GM23248 (cell line): Measurements from ENCODE around the gene MYH7. TPM values are rescaled to one million over a fixed set of nuclear protein-coding genes. Genes with fewer than 3 reads are reported as not detected.
A peak's percentile ranks its signal among the peaks of the same experiment; 100 is the strongest.

Experiments
- DNase-seq: peaks from one replicate; pipeline ENCODE4 v3.0.0-alpha.2; 2015
- H2AFZ ChIP-seq: fragments of 200-600 bp; sonication (generic); 2 replicates; pipeline ENCODE4 v1.6.1; 2016; ENCODE audit warnings: antibody characterized with exemption
- H3F3A ChIP-seq: fragments of 200-600 bp; sonication (generic); 2 replicates; pipeline ENCODE4 v1.6.1; 2016; ENCODE audit warnings: mild to moderate bottlenecking, antibody characterized with exemption, mixed run types; ENCODE audit not compliant: insufficient read depth
- H3K27ac ChIP-seq: fragments of 200-600 bp; sonication (generic); 2 replicates; pipeline ENCODE4 v1.5.1; 2016; ENCODE audit warnings: mild to moderate bottlenecking
- H3K27me3 ChIP-seq: fragments of 200-600 bp; sonication (generic); replicated peaks from 2 replicates; pipeline ENCODE4 v1.6.1; 2016; ENCODE audit warnings: mild to moderate bottlenecking; ENCODE audit not compliant: insufficient read depth
- H3K36me3 ChIP-seq: fragments of 200-600 bp; sonication (generic); 2 replicates; pipeline ENCODE4 v1.6.1; 2016; ENCODE audit warnings: low read depth, mild to moderate bottlenecking
- H3K4me1 ChIP-seq: fragments of 200-600 bp; sonication (generic); 2 replicates; pipeline ENCODE4 v1.6.1; 2016; ENCODE audit warnings: mild to moderate bottlenecking; ENCODE audit not compliant: insufficient read depth
- H3K4me2 ChIP-seq: fragments of 200-600 bp; sonication (generic); one replicate; pipeline ENCODE4 v1.6.1; 2016; ENCODE audit warnings: mild to moderate bottlenecking; ENCODE audit not compliant: unreplicated experiment
- H3K4me3 ChIP-seq: fragments of 200-600 bp; sonication (generic); 2 replicates; pipeline ENCODE4 v1.5.1; 2016; ENCODE audit warnings: mild to moderate bottlenecking
- H3K79me2 ChIP-seq: fragments of 200-600 bp; sonication (generic); 2 replicates; pipeline ENCODE4 v1.6.1; 2016; ENCODE audit warnings: mild to moderate bottlenecking; ENCODE audit not compliant: insufficient read depth
- H3K9ac ChIP-seq: fragments of 200-600 bp; sonication (generic); 2 replicates; pipeline ENCODE4 v1.6.1; 2016; ENCODE audit warnings: mild to moderate bottlenecking
- H3K9me2 ChIP-seq: fragments of 200-600 bp; sonication (generic); 2 replicates; pipeline ENCODE4 v1.6.1; 2016; ENCODE audit warnings: mixed run types, mild to moderate bottlenecking, moderate library complexity; ENCODE audit not compliant: insufficient read depth
- H3K9me3 ChIP-seq: fragments of 200-600 bp; sonication (generic); one replicate; pipeline ENCODE4 v1.6.1; 2017; ENCODE audit warnings: low read depth
- H4K20me1 ChIP-seq: fragments of 200-600 bp; sonication (generic); 2 replicates; pipeline ENCODE4 v1.6.0; 2016; ENCODE audit not compliant: insufficient read depth
- EZH2 ChIP-seq: fragments of 200-600 bp; sonication (generic); IDR thresholded peaks from 2 replicates; pipeline ENCODE4 v1.6.1; 2018; ENCODE audit warnings: antibody characterized with exemption, mild to moderate bottlenecking; ENCODE audit not compliant: insufficient read depth, poor library complexity, severe bottlenecking
- EZH2phosphoT487 ChIP-seq: fragments of 200-600 bp; sonication (generic); IDR thresholded peaks from 2 replicates; pipeline ENCODE4 v1.6.1; 2018; ENCODE audit warnings: antibody characterized with exemption, moderate library complexity, mild to moderate bottlenecking, low read depth; ENCODE audit not compliant: insufficient read depth
- WGBS, 2 experiments: methylation state at CpG; one replicate each; pipeline ENCODE4 v1.1.6; 2015 to 2017; ENCODE audit warnings: low lambda C conversion rate in 2 of 2, low coverage in 1 of 2; ENCODE audit errors: missing lambda C conversion rate in 2 of 2; 5-methylcytosine and 5-hydroxymethylcytosine counted together
- in situ Hi-C: fragments of 300-500 bp; cut with MboI; formaldehyde crosslinking; loops from 2 replicates; pipeline ENCODE4 v1.15.0; 2020
- polyA plus RNA-seq: library from polyadenylated mRNA; unstranded; fragments of >200 nt; fragmentation: Nextera tagmentation; extraction: Ambion mirVana; gene quantifications from 2 replicates; pipeline ENCODE4 v1.2.1, GENCODE V29; 2016
- total RNA-seq: library from RNA; depleted of rRNA; stranded (reverse); fragments of >200 nt; shearing (Covaris generic); gene quantifications from 2 replicates; pipeline ENCODE4 v1.2.3, GENCODE V29; 2014; rRNA removed

Gene MYH7
- total RNA-seq, result not detected in 2 replicates
- polyA plus RNA-seq, result not detected in 2 replicates

- Histone ChIP-seq H3K9me2 (no peaks in the 10 kb centered on the region), H3K79me2 (no peaks in the 10 kb centered on the region), H3K9ac (no peak within 1 kb of the TSS), H3K27ac (no peak within 1 kb of the TSS), H3K36me3 (no peaks in the 10 kb centered on the region), H3K4me2 (no peak within 1 kb of the TSS), H3K27me3 (peaks cover 15% of the 10 kb centered on the region), H3F3A (no peaks in the 10 kb centered on the region), H3K9me3 (no peaks in the 10 kb centered on the region), H3K4me3 (no peak within 1 kb of the TSS), H3K4me1 (no peaks in the 10 kb centered on the region), H4K20me1 (no peaks in the 10 kb centered on the region), H2AFZ (no peak within 1 kb of the TSS)
- in situ Hi-C loops, result no loop called here
- WGBS, 2 experiments, result 34 to 37% methylated on average over 7 to 10 of the region's 10 CpGs
- no peak for DNase-seq
- TF ChIP-seq EZH2phosphoT487 (no peak), EZH2 (no peak)
These were observed at the start of gene MYH7 for GRCh38 chr14:23435543-23436326. Gene MYH7, minus strand, starts transcription at chr14:23435660. Its CDS starts 1,928 bp downstream, at chr14:23433732.

- in situ Hi-C loops, result loop anchor here (10.0 kb wide), 1 partner anchor 71 kb away; the partner anchor contains the start of genes THTPA and ZFHX2
These were observed 47.9 kb upstream of the MYH7 start for GRCh38 chr14:23483236-23483854.

GRCh38 chr14:23482823-23483148 is 47.3 kb upstream of the MYH7 start:
- Histone ChIP-seq H3K27ac (no peak overlapping the region), H3K4me3 (no peak overlapping the region), H3K4me2 (no peak overlapping the region), H3K4me1 (no peaks in the 10 kb centered on the region), H3K27me3 (no peaks in the 10 kb centered on the region), H3K9me2 (no peaks in the 10 kb centered on the region), H4K20me1 (no peaks in the 10 kb centered on the region), H3K9ac (no peak overlapping the region), H3K9me3 (no peaks in the 10 kb centered on the region), H2AFZ (no peak overlapping the region), H3K36me3 (peaks cover 9% of the 10 kb centered on the region; the same call in 1 of the 2 replicates), H3F3A (peaks cover 4% of the 10 kb centered on the region), H3K79me2 (no peaks in the 10 kb centered on the region)
- in situ Hi-C loops, result loop anchor here (10.0 kb wide), 1 partner anchor 72 kb away; the partner anchor contains the start of genes THTPA and ZFHX2
- no peak for DNase-seq
- TF ChIP-seq EZH2 (no peak), EZH2phosphoT487 (no peak)

More at GRCh38 chr14:23483236-23483854, 47.9 kb upstream of the MYH7 start:
- no peak for TF ChIP-seq EZH2phosphoT487
- no peak for TF ChIP-seq EZH2
- Histone ChIP-seq H3K9ac (no peak overlapping the region), H3K36me3 (peaks cover 4% of the 10 kb centered on the region; the same call in 1 of the 2 replicates), H3K4me2 (no peak overlapping the region), H3K27me3 (no peaks in the 10 kb centered on the region), H2AFZ (no peak overlapping the region), H3K9me3 (no peaks in the 10 kb centered on the region), H4K20me1 (no peaks in the 10 kb centered on the region), H3K4me1 (no peaks in the 10 kb centered on the region), H3K4me3 (no peak overlapping the region), H3K79me2 (no peaks in the 10 kb centered on the region), H3K9me2 (no peaks in the 10 kb centered on the region), H3K27ac (no peak overlapping the region), H3F3A (no peaks in the 10 kb centered on the region)
- 40 to 54% methylated on average over 8 to 9 of the region's 9 CpGs for WGBS, 2 experiments
- DNase-seq, result peak; percentile 43

GRCh38 chr14:23481979-23482822 is 46.7 kb upstream of the MYH7 start:
- H3K4me1 ChIP-seq, result no peaks in the 10 kb centered on the region
- H3K27me3 ChIP-seq, result no peaks in the 10 kb centered on the region
- H3K9me3 ChIP-seq, result no peaks in the 10 kb centered on the region
- H3K4me2 ChIP-seq, result no peak overlapping the region
- H3K27ac ChIP-seq, result no peak overlapping the region
- H3F3A ChIP-seq, result peaks cover 10% of the 10 kb centered on the region
- in situ Hi-C loops, result loop anchor here (10.0 kb wide), 1 partner anchor 73 kb away; the partner anchor contains the start of genes THTPA and ZFHX2
- no peaks in the 10 kb centered on the region for H4K20me1 ChIP-seq
- no peak overlapping the region for H3K4me3 ChIP-seq
- DNase-seq, result no peak
- no peaks in the 10 kb centered on the region for H3K79me2 ChIP-seq
- no peak overlapping the region for H3K9ac ChIP-seq
- H2AFZ ChIP-seq, result no peak overlapping the region
- H3K9me2 ChIP-seq, result no peaks in the 10 kb centered on the region
- TF ChIP-seq EZH2 (no peak), EZH2phosphoT487 (no peak)
- WGBS, 2 experiments, result 48 to 59% methylated on average over 7 of the region's 7 CpGs
- peaks cover 12% of the 10 kb centered on the region; the same call in 1 of the 2 replicates for H3K36me3 ChIP-seq
